Measurements from ENCODE around the gene GCA.

Gene GCA

GRCh38 chr2:162343824-162344616 is at the start of gene GCA:
GCA (plus strand) TSS chr2:162344132; CDS start chr2:162344249, 117 bp downstream.
- DNase-seq = peak; percentile 75

GRCh38 chr2:162295009-162295408 is 48.9 kb upstream of the GCA start:
- DNase-seq = no peak

GRCh38 chr2:162297925-162298552 is 45.9 kb upstream of the GCA start:
- DNase-seq = peak; percentile 74

GRCh38 chr2:162298669-162299335 is 45.1 kb upstream of the GCA start:
- no peak for DNase-seq

- DNase-seq = no peak
These were observed 43.7 kb upstream of the GCA start for GRCh38 chr2:162300266-162300665.

GRCh38 chr2:162301151-162301804 is 42.7 kb upstream of the GCA start:
- peak; percentile 21 for DNase-seq

- no peak for DNase-seq
These were observed 42.1 kb upstream of the GCA start for GRCh38 chr2:162301877-162302276.

- DNase-seq = no peak
These were observed 38.0 kb upstream of the GCA start for GRCh38 chr2:162305901-162306300.

GRCh38 chr2:162308747-162309503 is 35.0 kb upstream of the GCA start:
- no peak for DNase-seq

GRCh38 chr2:162312853-162313252 is 31.1 kb upstream of the GCA start:
- DNase-seq = no peak

GRCh38 chr2:162315938-162316337 is 28.0 kb upstream of the GCA start:
- no peak for DNase-seq

- no peak for DNase-seq
These were observed 27.3 kb upstream of the GCA start for GRCh38 chr2:162316590-162316989.

- no peak for DNase-seq
These were observed 26.7 kb upstream of the GCA start for GRCh38 chr2:162317058-162317742.

GRCh38 chr2:162317861-162318327 is 26.0 kb upstream of the GCA start:
- DNase-seq = no peak

- DNase-seq = peak; percentile 60
These were observed 25.4 kb upstream of the GCA start, which contains the start of gene IFIH1 for GRCh38 chr2:162318328-162319180. IFIH1 (minus strand) TSS chr2:162318684; CDS start chr2:162318307, 377 bp downstream.

- DNase-seq = no peak
These were observed 22.9 kb upstream of the GCA start for GRCh38 chr2:162320864-162321517.

GRCh38 chr2:162324953-162325352 is 19.0 kb upstream of the GCA start:
- DNase-seq = no peak

GRCh38 chr2:162327134-162327769 is 16.7 kb upstream of the GCA start:
- no peak for DNase-seq

GRCh38 chr2:162327806-162328205 is 16.1 kb upstream of the GCA start:
- DNase-seq = no peak
